ENCODE measurements around the gene ADD3.
"Not testable (repeated sequence)": the region's sequence is repeated elsewhere in the genome, so short reads cannot be mapped to it uniquely, and the experiment has no call there.

DNA sequence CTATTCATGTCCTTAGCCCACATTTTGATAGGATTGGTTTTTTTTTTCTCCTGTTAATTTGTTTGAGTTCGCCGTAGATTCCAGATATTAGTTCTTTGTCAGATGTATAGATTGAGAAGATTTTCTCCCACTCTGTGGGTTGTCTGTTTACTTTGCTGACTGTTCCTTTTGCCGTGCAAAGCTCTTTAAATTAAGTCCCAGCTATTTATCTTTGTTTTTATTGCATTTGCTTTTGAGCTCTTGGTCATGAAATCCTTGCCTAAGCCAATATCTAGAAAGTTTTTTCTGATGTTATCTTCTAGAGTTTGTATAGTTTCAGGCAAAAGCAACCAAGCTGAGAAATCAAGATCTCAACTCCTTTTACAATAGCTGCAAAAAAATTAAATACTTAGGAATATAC lies 22.0 kb upstream of the ADD3 start:
- not testable (repeated sequence) for TF ChIP-seq POLR2A, EP300 (IDR thresholded peaks at IDR 0.05)

Measured in ovary (tissue), 1 donor.